KOPT-K1 (cell line): Measurements from ENCODE around the gene OXER1.
A peak's percentile ranks its signal among the peaks of the same experiment; 100 is the strongest.

ENCODE experiments used
- H3K27ac ChIP-seq: fragments of 200-600 bp; sonication (generic); 2 replicates; pipeline ENCODE4 v1.5.1; 2016; ENCODE audit warnings: antibody characterized with exemption, mild to moderate bottlenecking, low read depth, low read length; ENCODE audit not compliant: poor library complexity, severe bottlenecking
- H3K36me3 ChIP-seq: fragments of 200-600 bp; sonication (generic); 2 replicates; pipeline ENCODE4 v1.5.1; 2017; ENCODE audit warnings: antibody characterized with exemption, mild to moderate bottlenecking, low read length, moderate library complexity; ENCODE audit not compliant: insufficient read depth
- H3K9me3 ChIP-seq: fragments of 200-600 bp; sonication (generic); 2 replicates; pipeline ENCODE4 v1.5.1; 2017; ENCODE audit warnings: antibody characterized with exemption, low read length, mild to moderate bottlenecking; ENCODE audit not compliant: insufficient read depth, poor library complexity, severe bottlenecking

OXER1 gene

GRCh38 chr2:42787424-42787787, 23.5 kb upstream of the OXER1 start:
- Histone ChIP-seq H3K9me3 (no peaks in the 10 kb centered on the region), H3K27ac (no peak overlapping the region), H3K36me3 (no peaks in the 10 kb centered on the region)

DNA sequence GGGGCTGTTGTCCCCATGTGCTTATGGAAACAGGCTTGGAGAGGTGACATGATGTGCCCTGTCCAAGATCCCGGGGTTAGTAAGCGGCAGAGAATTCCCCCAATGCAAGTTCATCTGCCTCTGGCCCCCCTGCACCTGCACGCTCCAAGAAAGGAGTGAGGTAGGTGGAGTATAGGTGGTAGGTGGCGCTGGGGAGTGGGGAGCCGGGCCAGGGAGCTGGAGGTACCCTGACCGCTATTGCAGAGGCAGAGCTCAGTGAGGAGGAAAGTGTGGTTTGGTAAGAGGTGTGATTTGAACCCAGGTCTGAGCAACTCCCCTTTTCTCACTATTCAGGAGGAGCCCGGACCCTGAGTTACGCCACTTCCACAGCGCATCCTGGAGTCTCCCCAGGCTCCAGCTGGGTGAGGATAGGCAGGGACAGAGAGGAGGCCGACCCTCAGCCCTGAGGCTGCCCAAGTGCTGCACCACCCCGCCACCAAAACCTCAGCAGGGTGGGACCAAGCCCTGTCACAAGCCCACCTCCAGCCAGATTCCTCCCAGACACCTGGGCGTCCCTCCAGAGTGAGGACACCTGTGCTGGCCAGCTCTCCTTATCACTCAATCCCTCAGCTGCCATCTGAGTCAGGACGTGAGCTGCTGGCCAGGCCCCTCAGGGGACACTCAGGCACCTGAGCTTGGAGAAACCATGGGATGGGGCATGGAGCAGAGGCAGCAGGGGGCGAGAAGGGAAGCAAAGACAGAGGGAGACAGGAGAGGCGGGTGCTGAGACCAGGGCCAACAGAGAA, 22.8 kb upstream of the OXER1 start:
- Histone ChIP-seq H3K36me3 (no peaks in the 10 kb centered on the region), H3K27ac (no peak overlapping the region), H3K9me3 (peaks cover under 1% of the 10 kb centered on the region)

GRCh38 chr2:42784204-42784880, 20.4 kb upstream of the OXER1 start:
- H3K9me3 ChIP-seq, result peaks cover 25% of the 10 kb centered on the region
- no peaks in the 10 kb centered on the region for H3K36me3 ChIP-seq
- H3K27ac ChIP-seq, result no peak overlapping the region

GRCh38 chr2:42783511-42783910, 19.6 kb upstream of the OXER1 start:
- Histone ChIP-seq H3K27ac (no peak overlapping the region), H3K9me3 (peaks cover 33% of the 10 kb centered on the region), H3K36me3 (no peaks in the 10 kb centered on the region)

DNA sequence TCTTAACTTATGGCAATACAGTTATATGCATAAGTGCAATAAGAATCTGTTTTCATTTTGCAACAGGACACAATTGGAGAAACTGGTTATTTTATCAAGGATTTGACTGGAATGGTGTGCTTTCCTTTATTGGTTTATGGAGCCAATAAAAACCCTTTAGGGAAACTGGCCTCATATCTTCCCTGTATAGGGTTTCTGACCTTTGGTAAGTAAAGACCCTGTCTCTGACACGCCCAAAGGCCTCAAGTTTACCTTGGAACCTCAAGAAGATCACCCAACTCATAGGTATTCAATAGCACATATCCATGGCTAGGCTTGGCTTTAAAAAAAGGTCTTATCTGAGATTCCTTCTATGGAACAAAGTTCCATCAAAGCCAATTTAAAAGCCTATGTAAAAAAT, 17.2 kb upstream of the OXER1 start:
- Histone ChIP-seq H3K36me3 (no peaks in the 10 kb centered on the region), H3K27ac (no peak overlapping the region), H3K9me3 (peaks cover 53% of the 10 kb centered on the region)

DNA sequence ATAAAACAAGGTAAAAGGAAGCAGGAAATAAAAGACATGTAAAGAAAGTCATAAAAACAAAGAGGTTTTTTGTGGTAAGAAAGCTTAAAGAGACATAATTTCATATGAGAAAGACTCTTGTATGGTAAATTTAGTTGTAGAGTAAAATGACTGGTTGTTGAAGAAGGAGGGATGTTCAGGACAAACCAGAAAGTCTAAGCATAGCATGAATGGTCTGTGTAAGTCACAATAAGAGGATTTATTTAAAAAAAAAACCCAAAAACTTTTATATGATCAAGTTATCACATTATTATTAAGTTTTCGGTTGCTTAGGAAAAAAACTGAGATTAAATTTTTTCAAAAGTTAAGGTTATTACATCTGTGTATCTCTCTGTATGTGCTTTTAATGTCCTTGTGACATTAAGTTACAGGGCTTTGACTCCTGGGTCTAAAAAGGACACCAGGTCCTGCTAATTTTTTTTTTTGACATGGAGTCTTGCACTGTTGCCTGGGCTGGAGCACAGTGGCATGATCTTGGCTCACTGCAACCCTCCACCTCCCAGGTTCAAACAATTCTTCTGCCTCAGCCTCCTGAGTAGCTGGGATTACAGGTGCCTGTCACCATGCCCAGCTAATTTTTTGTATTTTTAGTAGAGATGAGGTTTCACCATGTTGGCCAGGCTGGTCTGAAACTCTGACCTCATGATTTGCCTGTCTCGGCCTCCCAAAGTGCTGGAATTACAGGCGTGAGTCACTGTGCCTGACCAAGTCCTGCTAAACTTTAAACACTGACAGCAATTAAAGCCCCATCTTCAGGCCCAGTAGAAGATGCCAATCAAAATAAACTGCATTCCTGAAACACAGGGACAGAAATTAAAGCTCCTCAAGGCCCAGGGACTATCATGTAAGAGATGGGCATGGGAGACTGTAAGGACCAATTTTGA, 14.2 kb upstream of the OXER1 start:
- H3K9me3 ChIP-seq, result peaks cover 53% of the 10 kb centered on the region
- no peak overlapping the region for H3K27ac ChIP-seq

GRCh38 chr2:42775810-42776209, 11.9 kb upstream of the OXER1 start:
- Histone ChIP-seq H3K9me3 (peaks cover 43% of the 10 kb centered on the region), H3K27ac (peak overlapping the region; percentile 15), H3K36me3 (no peaks in the 10 kb centered on the region)

More for the DNA sequence above, 14.2 kb upstream of the OXER1 start:
- H3K36me3 ChIP-seq, result no peaks in the 10 kb centered on the region

DNA sequence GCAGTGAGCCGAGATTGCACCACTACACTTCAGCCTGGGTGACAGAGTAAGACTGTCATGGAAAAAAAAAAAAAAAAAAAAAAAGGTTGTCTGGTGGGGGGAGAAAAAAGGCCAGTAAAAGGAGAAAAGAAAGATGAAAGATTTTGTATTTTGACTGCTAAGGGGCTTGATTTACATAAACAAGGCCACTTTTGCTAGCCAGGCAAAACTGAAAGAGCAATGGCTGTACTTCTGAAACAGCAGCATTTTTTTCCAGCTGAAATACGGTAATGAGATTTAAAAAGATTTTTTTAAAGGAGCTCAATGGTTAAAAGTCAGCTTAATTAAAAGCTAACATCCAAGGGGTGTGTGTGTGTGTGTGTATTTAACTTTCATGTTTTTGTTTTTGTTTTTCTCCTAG, 11.3 kb upstream of the OXER1 start:
- Histone ChIP-seq H3K9me3 (peaks cover 37% of the 10 kb centered on the region), H3K36me3 (no peaks in the 10 kb centered on the region), H3K27ac (peak overlapping the region; percentile 15)

GRCh38 chr2:42771546-42772153, 7.7 kb upstream of the OXER1 start:
- no peaks in the 10 kb centered on the region for H3K36me3 ChIP-seq
- H3K9me3 ChIP-seq, result peaks cover 1% of the 10 kb centered on the region
- no peak overlapping the region for H3K27ac ChIP-seq

- Histone ChIP-seq H3K36me3 (no peaks in the 10 kb centered on the region), H3K27ac (no peak overlapping the region), H3K9me3 (no peaks in the 10 kb centered on the region)
These were observed 6.6 kb upstream of the OXER1 start for GRCh38 chr2:42770288-42771131.

GRCh38 chr2:42769583-42770287, 5.8 kb upstream of the OXER1 start:
- H3K27ac ChIP-seq, result no peak overlapping the region
- H3K36me3 ChIP-seq, result no peaks in the 10 kb centered on the region
- no peaks in the 10 kb centered on the region for H3K9me3 ChIP-seq

DNA sequence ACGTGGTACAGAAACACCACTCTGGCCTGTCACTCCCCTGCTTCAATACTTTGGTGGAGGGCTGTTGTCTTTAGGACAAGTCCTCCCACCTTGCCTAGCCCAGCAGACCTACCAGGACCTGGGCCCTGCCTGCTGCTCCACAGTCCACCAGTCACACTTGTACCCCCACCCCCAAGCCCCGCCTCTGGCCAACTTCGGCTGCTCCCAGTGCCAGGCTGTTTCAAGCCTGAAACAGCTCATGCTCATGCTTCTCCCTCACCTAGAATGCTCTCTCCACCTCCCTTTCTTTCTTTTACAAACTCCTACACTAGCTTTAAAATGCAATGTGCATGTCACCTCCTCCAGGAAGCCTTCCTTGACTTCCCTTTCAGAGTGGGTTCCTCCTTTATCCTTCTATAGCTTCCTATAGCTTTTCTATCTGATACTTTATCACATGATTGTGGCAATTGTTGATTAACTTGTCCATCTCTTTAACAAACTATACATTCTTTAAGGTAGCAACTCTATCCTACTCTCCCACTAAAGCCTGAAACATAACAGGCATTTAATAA, 4.8 kb upstream of the OXER1 start:
- H3K9me3 ChIP-seq, result no peaks in the 10 kb centered on the region
- peaks cover 4% of the 10 kb centered on the region for H3K36me3 ChIP-seq
- H3K27ac ChIP-seq, result no peak overlapping the region

DNA sequence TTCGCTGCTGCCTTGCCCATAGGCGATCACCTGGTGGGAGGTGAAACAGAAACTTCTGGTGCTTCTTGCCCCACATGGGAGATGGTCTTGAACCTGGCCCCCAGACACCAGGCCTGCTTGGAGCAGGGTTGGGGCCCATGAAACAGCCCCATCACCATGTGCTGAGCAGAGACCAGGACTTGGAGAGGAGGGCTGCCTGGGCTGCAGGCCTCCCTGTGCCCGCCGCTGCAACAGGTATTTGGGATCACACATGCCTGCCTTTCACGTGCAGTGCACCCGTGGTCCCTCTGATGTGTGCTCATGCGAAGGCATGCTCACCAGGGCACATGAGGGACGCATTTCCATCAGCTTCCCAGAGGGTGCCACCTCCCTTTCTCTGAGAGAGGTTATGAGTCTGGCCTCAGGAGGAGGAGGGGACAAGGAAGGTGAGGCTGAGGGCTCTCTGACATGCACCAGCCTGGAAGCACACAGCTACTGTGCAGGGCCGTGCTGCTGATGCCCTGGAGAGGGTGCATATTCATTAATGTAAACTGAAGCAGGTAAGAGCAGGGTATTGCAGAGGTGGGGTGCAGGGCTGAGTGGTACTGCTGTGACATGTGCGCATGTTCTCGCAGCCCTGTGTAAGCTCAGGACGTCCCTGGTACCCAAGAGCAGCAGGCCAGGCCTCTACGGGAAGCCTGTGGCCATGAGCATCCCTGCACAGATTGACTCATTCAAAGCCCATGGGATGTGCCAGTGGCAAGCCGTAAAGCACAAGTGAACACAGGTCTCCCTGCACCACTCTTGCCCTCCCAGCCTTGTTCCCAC, 4.2 kb upstream of the OXER1 start:
- no peak overlapping the region for H3K27ac ChIP-seq

More for the DNA sequence above, 4.2 kb upstream of the OXER1 start:
- Histone ChIP-seq H3K36me3 (peaks cover 10% of the 10 kb centered on the region), H3K9me3 (no peaks in the 10 kb centered on the region)
